Choroid plexus epithelial cell (primary cell): ENCODE data around the gene FLNC.

ENCODE experiments used
- DNase-seq: peaks from one replicate; pipeline ENCODE4 v3.0.0-alpha.2; 2010; ENCODE audit warnings: low read depth
- H3K4me3 ChIP-seq: 2 replicates; pipeline ENCODE4 v1.5.1; 2011; ENCODE audit warnings: low read depth, mild to moderate bottlenecking, control low read depth, low read length, moderate library complexity
- CTCF ChIP-seq: conservative IDR thresholded peaks from 2 replicates; pipeline ENCODE4 v1.5.1; 2011; ENCODE audit warnings: low read depth, mild to moderate bottlenecking, control low read depth, inconsistent platforms, low read length, moderate library complexity

Gene FLNC

GRCh38 chr7:128835790-128836641, 5.8 kb downstream of the FLNC start:
- H3K4me3 ChIP-seq = no peak overlapping the region
- no peak for TF ChIP-seq CTCF
- peak; percentile 19 for DNase-seq

- DNase-seq = no peak
- no peak overlapping the region for H3K4me3 ChIP-seq
- TF ChIP-seq CTCF = no peak
These were observed 6.6 kb downstream of the FLNC start for GRCh38 chr7:128836729-128837348.

GRCh38 chr7:128837521-128837921, 7.3 kb downstream of the FLNC start:
- no peak for DNase-seq
- no peak for TF ChIP-seq CTCF
- no peak overlapping the region for H3K4me3 ChIP-seq

- no peak overlapping the region for H3K4me3 ChIP-seq
- DNase-seq = no peak
- no peak for TF ChIP-seq CTCF
These were observed 8.0 kb downstream of the FLNC start for GRCh38 chr7:128838109-128838779.

- H3K4me3 ChIP-seq = no peak overlapping the region
- no peak for TF ChIP-seq CTCF
- DNase-seq = no peak
These were observed 8.9 kb downstream of the FLNC start for GRCh38 chr7:128838981-128839731.

- DNase-seq = no peak
- no peak for TF ChIP-seq CTCF
- H3K4me3 ChIP-seq = no peak overlapping the region
These were observed 9.6 kb downstream of the FLNC start for GRCh38 chr7:128839751-128840177.
